C4-2B (cell line): ENCODE results near the gene ATG2B.

Source experiments
- H3K27ac ChIP-seq: fragments of 450-650 bp; 2 replicates; pipeline ENCODE4 v1.5.1; 2017
- CTCF ChIP-seq: fragments of 450-650 bp; conservative IDR thresholded peaks from 2 replicates; pipeline ENCODE4 v1.5.1; 2017; ENCODE audit warnings: mild to moderate bottlenecking
- ZFX ChIP-seq: fragments of 450-650 bp; IDR thresholded peaks from 2 replicates; pipeline ENCODE4 v1.6.1; 2017

The ATG2B gene

GRCh38 chr14:96243785-96244184 is 119.4 kb downstream of the ATG2B start:
- TF ChIP-seq CTCF, result no peak
- TF ChIP-seq ZFX, result no peak
- no peak overlapping the region for H3K27ac ChIP-seq

GRCh38 chr14:96242126-96242525 is 121.0 kb downstream of the ATG2B start:
- TF ChIP-seq ZFX, result no peak
- TF ChIP-seq CTCF, result no peak

GRCh38 chr14:96240641-96241040 is 122.5 kb downstream of the ATG2B start:
- H3K27ac ChIP-seq, result no peak overlapping the region
- TF ChIP-seq CTCF (no peak), ZFX (no peak)

More at GRCh38 chr14:96242126-96242525, 121.0 kb downstream of the ATG2B start:
- H3K27ac ChIP-seq, result no peak overlapping the region

- no peak for TF ChIP-seq ZFX
- no peak for TF ChIP-seq CTCF
- H3K27ac ChIP-seq, result no peak overlapping the region
These were observed 123.4 kb downstream of the ATG2B start for GRCh38 chr14:96239711-96240141.

GRCh38 chr14:96238676-96239265 is 124.4 kb downstream of the ATG2B start:
- no peak overlapping the region for H3K27ac ChIP-seq
- TF ChIP-seq ZFX (no peak), CTCF (no peak)

- TF ChIP-seq CTCF (no peak), ZFX (no peak)
- H3K27ac ChIP-seq, result no peak overlapping the region
These were observed 125.5 kb downstream of the ATG2B start for GRCh38 chr14:96237641-96238040.

GRCh38 chr14:96235426-96235825 is 127.7 kb downstream of the ATG2B start:
- H3K27ac ChIP-seq, result no peak overlapping the region
- TF ChIP-seq ZFX, result no peak
- no peak for TF ChIP-seq CTCF
